CD14-positive monocyte (primary cell): ENCODE results near the gene CDH13. TPM values are rescaled to one million over a fixed set of nuclear protein-coding genes. Genes with fewer than 3 reads are reported as not detected.

ENCODE experiments used
- DNase-seq, 3 donors: peaks; one replicate each; pipeline ENCODE4 v3.0.0-alpha.2; 2011 to 2022
- H2AFZ ChIP-seq: 2 replicates; pipeline ENCODE4 v1.6.0; 2012; ENCODE audit warnings: mild to moderate bottlenecking, low read depth, low read length, inconsistent platforms; ENCODE audit not compliant: insufficient read depth, poor library complexity, severe bottlenecking
- H3K27ac ChIP-seq, 2 donors: 1 replicate in 1 of 2; 2 replicates in 1 of 2; pipeline ENCODE4 v1.5.1; 2012 to 2013; ENCODE audit warnings: low read length in 2 of 2, control low read depth in 1 of 2, inconsistent platforms in 1 of 2, low read depth in 1 of 2, mild to moderate bottlenecking in 1 of 2
- H3K27me3 ChIP-seq, 2 donors: one replicate each; pipeline versions ENCODE4 v1.6.0 to v1.6.1; 2011 to 2013; ENCODE audit warnings: low read length in 2 of 2; ENCODE audit not compliant: control insufficient read depth in 2 of 2, insufficient read depth in 2 of 2
- H3K36me3 ChIP-seq, 2 donors: replicated peaks in 1 of 2; 1 replicate in 1 of 2; 2 replicates in 1 of 2; pipeline versions ENCODE4 v1.5.1 to v1.6.1; 2012 to 2013; ENCODE audit warnings: low read length in 2 of 2, control low read depth in 1 of 2, inconsistent platforms in 1 of 2, mild to moderate bottlenecking in 1 of 2; ENCODE audit not compliant: insufficient read depth in 2 of 2, control insufficient read depth in 1 of 2
- H3K4me1 ChIP-seq, 2 donors: 1 replicate in 1 of 2; 2 replicates in 1 of 2; pipeline versions ENCODE4 v1.5.1 to v1.6.1; 2012 to 2013; ENCODE audit warnings: low read length in 2 of 2, control low read depth in 1 of 2, inconsistent platforms in 1 of 2, mild to moderate bottlenecking in 1 of 2, moderate library complexity in 1 of 2; ENCODE audit not compliant: insufficient read depth in 2 of 2, control insufficient read depth in 1 of 2
- H3K4me2 ChIP-seq: replicated peaks from 2 replicates; pipeline ENCODE3; 2012; ENCODE audit warnings: low read length, moderate library complexity, mild to moderate bottlenecking; ENCODE audit not compliant: poor library complexity, severe bottlenecking; ENCODE audit errors: extremely low read depth
- H3K4me3 ChIP-seq, 3 experiments: fragments of 200-600 bp in 1 of 3; sonication (generic) in 1 of 3; replicated peaks in 1 of 3; 1 replicate in 2 of 3; 2 replicates in 1 of 3; pipeline ENCODE4 v1.5.1; 2011 to 2013; ENCODE audit warnings: low read length in 3 of 3, mild to moderate bottlenecking in 3 of 3, control low read depth in 2 of 3, low read depth in 2 of 3, inconsistent platforms in 1 of 3, moderate library complexity in 1 of 3
- H3K79me2 ChIP-seq: 2 replicates; pipeline ENCODE4 v1.6.0; 2012; ENCODE audit warnings: mild to moderate bottlenecking, control low read depth, inconsistent platforms, low read length, moderate library complexity; ENCODE audit not compliant: insufficient read depth
- H3K9ac ChIP-seq: 2 replicates; pipeline ENCODE4 v1.6.0; 2017; ENCODE audit warnings: low read length, mild to moderate bottlenecking; ENCODE audit not compliant: insufficient read depth, poor library complexity, severe bottlenecking
- H3K9me3 ChIP-seq, 2 donors: replicated peaks in 1 of 2; 1 replicate in 1 of 2; 2 replicates in 1 of 2; pipeline versions ENCODE4 v1.5.1 to v1.6.1; 2012 to 2013; ENCODE audit warnings: low read length in 2 of 2, control low read depth in 1 of 2; ENCODE audit not compliant: control insufficient read depth in 1 of 2, insufficient read depth in 1 of 2
- H4K20me1 ChIP-seq: 2 replicates; pipeline ENCODE4 v1.6.0; 2012; ENCODE audit warnings: mild to moderate bottlenecking, low read length, control low read depth, moderate library complexity; ENCODE audit not compliant: insufficient read depth
- H3K27ac Mint-ChIP-seq, 7 donors: one replicate each; pipeline ENCODE4 v1.8.0; 2020; ENCODE audit warnings: mild to moderate bottlenecking in 7 of 7, mixed read lengths in 7 of 7, moderate library complexity in 6 of 7, inconsistent platforms in 2 of 7
- H3K27me3 Mint-ChIP-seq, 3 donors: one replicate each; pipeline ENCODE4 v1.8.0; 2021 to 2022; ENCODE audit warnings: low read depth in 3 of 3, mild to moderate bottlenecking in 3 of 3, mixed read lengths in 3 of 3, moderate library complexity in 3 of 3, inconsistent platforms in 1 of 3
- H3K36me3 Mint-ChIP-seq, 2 donors: one replicate each; pipeline ENCODE4 v1.8.0; 2020; ENCODE audit warnings: mixed read lengths in 2 of 2, inconsistent platforms in 1 of 2, mild to moderate bottlenecking in 1 of 2
- H3K4me1 Mint-ChIP-seq: one replicate; pipeline ENCODE4 v1.8.0; 2020; ENCODE audit warnings: mild to moderate bottlenecking, mixed read lengths
- H3K4me3 Mint-ChIP-seq, 2 donors: one replicate each; pipeline ENCODE4 v1.8.0; 2020; ENCODE audit warnings: mild to moderate bottlenecking in 2 of 2, mixed read lengths in 2 of 2, moderate library complexity in 1 of 2
- H3K9me3 Mint-ChIP-seq, 7 donors: one replicate each; pipeline ENCODE4 v1.8.0; 2020 to 2022; ENCODE audit warnings: mixed read lengths in 7 of 7, mild to moderate bottlenecking in 6 of 7, moderate library complexity in 6 of 7, inconsistent platforms in 2 of 7
- CTCF ChIP-seq: fragments of 200-600 bp; IDR thresholded peaks from one replicate; pipeline ENCODE4 v1.8.0; 2022; ENCODE audit warnings: antibody characterized with exemption, mild to moderate bottlenecking
- WGBS: methylation state at CpG from one replicate; pipeline ENCODE4 v1.1.5; 2013; ENCODE audit warnings: missing lambda C conversion rate; ENCODE audit not compliant: insufficient coverage; 5-methylcytosine and 5-hydroxymethylcytosine counted together
- intact Hi-C, 2 donors: fragments of 100-400 bp; cut with micrococcal nuclease; formaldehyde crosslinking; loops; one replicate each; pipeline versions ENCODE4 v1.15.0 to v1.15.1; 2023
- polyA plus RNA-seq, 3 donors: library from polyadenylated mRNA; depleted of rRNA in 1 of 3; unstranded in 2 of 3; stranded (reverse) in 1 of 3; fragments of 300-500 nt in 2 of 3; fragments of >200 nt in 1 of 3; fragmentation: Illumina TruSeq in 2 of 3; gene quantifications; 1 replicate in 2 of 3; 2 replicates in 1 of 3; pipeline ENCODE4 v1.2.3, GENCODE V29; 2012 to 2021

The CDH13 gene
- polyA plus RNA-seq, 3 donors, result 0.13 to 0.19 TPM; not detected in 1

- no peak overlapping the region for H3K27ac Mint-ChIP-seq
- H4K20me1 ChIP-seq, result no peaks in the 10 kb centered on the region
- H3K27me3 Mint-ChIP-seq, result peaks cover 0 to 3% (median 2%) of the 10 kb centered on the region in 3 donors
- no peaks in the 10 kb centered on the region for H3K4me1 ChIP-seq
- H3K4me2 ChIP-seq, result no peak overlapping the region
- DNase-seq, result no peak
- H3K4me1 Mint-ChIP-seq, result no peaks in the 10 kb centered on the region
- H3K4me3 ChIP-seq, result no peak overlapping the region
- intact Hi-C loops, result no loop called here
- no peak for TF ChIP-seq CTCF
- H3K79me2 ChIP-seq, result no peaks in the 10 kb centered on the region
- H3K36me3 ChIP-seq, result no peaks in the 10 kb centered on the region
- H3K27me3 ChIP-seq, result no peaks in the 10 kb centered on the region
- peaks cover 0 to 12% (median 3%) of the 10 kb centered on the region in 7 donors for H3K9me3 Mint-ChIP-seq
- no peaks in the 10 kb centered on the region for H3K36me3 Mint-ChIP-seq
- no peak overlapping the region for H3K4me3 Mint-ChIP-seq
- H3K9ac ChIP-seq, result no peak overlapping the region
- H3K27ac ChIP-seq, result no peak overlapping the region
- H3K9me3 ChIP-seq, result no peaks in the 10 kb centered on the region
- WGBS, result no CpG with 5 or more reads among the region's 2 CpGs
- no peak overlapping the region for H2AFZ ChIP-seq
Measured at GRCh38 chr16:82899006-82899405, 272.2 kb downstream of the CDH13 start.

- Histone ChIP-seq H3K4me2 (no peak overlapping the region), H3K27ac (no peak overlapping the region), H2AFZ (no peak overlapping the region), H3K4me1 (no peaks in the 10 kb centered on the region), H3K79me2 (no peaks in the 10 kb centered on the region), H3K9ac (no peak overlapping the region), H3K4me3 (no peak overlapping the region), H4K20me1 (no peaks in the 10 kb centered on the region), H3K9me3 (no peaks in the 10 kb centered on the region), H3K27me3 (no peaks in the 10 kb centered on the region), H3K36me3 (no peaks in the 10 kb centered on the region)
- peaks cover 0 to 3% (median 2%) of the 10 kb centered on the region in 3 donors for H3K27me3 Mint-ChIP-seq
- peaks cover 0 to 7% (median 3%) of the 10 kb centered on the region in 7 donors for H3K9me3 Mint-ChIP-seq
- no peak for TF ChIP-seq CTCF
- H3K4me1 Mint-ChIP-seq, result no peaks in the 10 kb centered on the region
- no peaks in the 10 kb centered on the region for H3K36me3 Mint-ChIP-seq
- intact Hi-C loops, result no loop called here
- H3K4me3 Mint-ChIP-seq, result no peak overlapping the region
- WGBS, result 90% methylated on average over 2 of the region's 4 CpGs
- no peak for DNase-seq
- no peak overlapping the region for H3K27ac Mint-ChIP-seq
Measured at GRCh38 chr16:82899731-82900450, 273.1 kb downstream of the CDH13 start.
